Measurements from ENCODE around the gene CFAP107. TPM values are rescaled to one million over a fixed set of nuclear protein-coding genes. Genes with fewer than 3 reads are reported as not detected.
"Not testable (repeated sequence)": the region's sequence is repeated elsewhere in the genome, so short reads cannot be mapped to it uniquely, and the experiment has no call there.

The CFAP107 gene
- total RNA-seq, 1 donor from 2014 or later = not detected

DNA sequence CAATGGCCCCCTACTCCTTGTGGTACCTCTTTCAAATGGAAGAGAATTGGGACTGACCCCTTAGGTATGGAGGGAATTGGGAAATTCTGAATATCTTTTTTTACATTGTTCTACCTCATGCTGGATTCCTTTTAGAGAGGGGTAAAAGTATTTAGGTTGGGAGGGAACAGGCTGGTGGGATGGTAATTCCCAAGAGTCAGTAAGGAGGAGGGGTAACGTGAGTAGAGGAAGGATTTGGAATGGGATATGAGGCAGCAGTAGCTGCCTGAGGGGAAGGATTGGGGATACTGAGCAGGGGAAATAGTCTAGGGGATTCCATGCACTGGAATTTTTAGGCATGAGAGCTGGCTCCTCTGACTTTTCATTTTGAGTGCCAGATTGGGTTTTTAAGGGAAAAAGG lies 33.9 kb upstream of the CFAP107 start:
- Mint-ChIP-seq H3K9me3 (ENCODE audit: unreplicated experiment) (no peaks in the 10 kb centered on the region), H3K4me3 (ENCODE audit: unreplicated experiment) (no peak overlapping the region), H3K4me1 (ENCODE audit: unreplicated experiment) (peaks cover 9% of the 10 kb centered on the region), H3K36me3 (ENCODE audit: low read depth, unreplicated experiment) (no peaks in the 10 kb centered on the region), H3K27me3 (ENCODE audit: unreplicated experiment) (peaks cover 3% of the 10 kb centered on the region), H3K27ac (ENCODE audit: unreplicated experiment) (no peak overlapping the region)
- DNase-seq (ENCODE audit: low spot score) = no peak
- TF ChIP-seq, protein P1, sequence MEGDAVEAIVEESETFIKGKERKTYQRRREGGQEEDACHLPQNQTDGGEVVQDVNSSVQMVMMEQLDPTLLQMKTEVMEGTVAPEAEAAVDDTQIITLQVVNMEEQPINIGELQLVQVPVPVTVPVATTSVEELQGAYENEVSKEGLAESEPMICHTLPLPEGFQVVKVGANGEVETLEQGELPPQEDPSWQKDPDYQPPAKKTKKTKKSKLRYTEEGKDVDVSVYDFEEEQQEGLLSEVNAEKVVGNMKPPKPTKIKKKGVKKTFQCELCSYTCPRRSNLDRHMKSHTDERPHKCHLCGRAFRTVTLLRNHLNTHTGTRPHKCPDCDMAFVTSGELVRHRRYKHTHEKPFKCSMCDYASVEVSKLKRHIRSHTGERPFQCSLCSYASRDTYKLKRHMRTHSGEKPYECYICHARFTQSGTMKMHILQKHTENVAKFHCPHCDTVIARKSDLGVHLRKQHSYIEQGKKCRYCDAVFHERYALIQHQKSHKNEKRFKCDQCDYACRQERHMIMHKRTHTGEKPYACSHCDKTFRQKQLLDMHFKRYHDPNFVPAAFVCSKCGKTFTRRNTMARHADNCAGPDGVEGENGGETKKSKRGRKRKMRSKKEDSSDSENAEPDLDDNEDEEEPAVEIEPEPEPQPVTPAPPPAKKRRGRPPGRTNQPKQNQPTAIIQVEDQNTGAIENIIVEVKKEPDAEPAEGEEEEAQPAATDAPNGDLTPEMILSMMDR (IDR thresholded peaks at IDR 0.05; ENCODE audit: unreplicated experiment) = no peak

DNA sequence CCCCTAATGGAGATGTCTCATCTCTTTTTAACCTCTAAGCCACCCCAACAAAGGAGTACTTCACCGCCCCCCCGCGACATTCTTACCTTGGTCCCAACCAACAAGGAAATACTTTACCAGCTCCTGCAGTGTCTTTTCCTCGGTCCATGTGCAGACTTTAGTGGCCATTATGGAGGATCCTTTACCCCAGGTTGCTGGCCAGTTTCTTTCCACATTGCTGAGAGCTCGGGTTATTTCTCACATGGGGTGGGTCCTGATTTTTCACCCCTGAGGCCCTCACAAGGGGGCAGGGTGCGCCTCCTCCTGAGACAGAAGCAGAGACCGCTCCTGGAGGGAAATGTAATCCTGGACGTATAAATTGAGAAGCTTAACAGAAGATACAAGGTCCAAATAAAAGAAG lies 33.1 kb upstream of the CFAP107 start:
- Mint-ChIP-seq H3K9me3 (ENCODE audit: unreplicated experiment) (no peaks in the 10 kb centered on the region), H3K4me1 (ENCODE audit: unreplicated experiment) (peaks cover 9% of the 10 kb centered on the region)

DNA sequence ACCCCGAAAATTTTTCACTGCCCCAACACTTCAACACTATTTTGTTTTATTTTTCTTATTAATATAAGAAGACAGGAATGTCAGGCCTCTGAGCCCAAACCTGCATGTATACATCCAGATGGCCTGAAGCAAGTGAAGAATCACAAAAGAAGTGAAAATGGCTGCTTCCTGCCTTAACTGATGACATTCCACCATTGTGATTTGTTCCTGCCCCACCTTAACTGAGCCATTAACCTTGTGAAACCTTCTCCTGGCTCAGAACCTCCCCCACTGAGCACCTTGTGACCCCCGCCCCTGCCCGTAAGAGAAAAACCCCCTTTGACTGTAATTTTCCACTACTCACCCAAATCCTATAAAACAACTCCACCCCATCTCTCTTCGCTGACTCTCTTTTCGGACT lies 32.3 kb upstream of the CFAP107 start:
- not testable (repeated sequence) for H3K4me1 Mint-ChIP-seq (ENCODE audit: unreplicated experiment); H3K9me3 Mint-ChIP-seq (ENCODE audit: unreplicated experiment); H3K36me3 Mint-ChIP-seq (ENCODE audit: low read depth, unreplicated experiment); H3K4me3 Mint-ChIP-seq (ENCODE audit: unreplicated experiment); H3K27me3 Mint-ChIP-seq (ENCODE audit: unreplicated experiment); H3K27ac Mint-ChIP-seq (ENCODE audit: unreplicated experiment); DNase-seq (ENCODE audit: low spot score)

More for the DNA sequence above, 33.1 kb upstream of the CFAP107 start:
- H3K27me3 Mint-ChIP-seq (ENCODE audit: unreplicated experiment) = peaks cover 3% of the 10 kb centered on the region
- H3K27ac Mint-ChIP-seq (ENCODE audit: unreplicated experiment) = no peak overlapping the region
- no peaks in the 10 kb centered on the region for H3K36me3 Mint-ChIP-seq (ENCODE audit: low read depth, unreplicated experiment)
- H3K4me3 Mint-ChIP-seq (ENCODE audit: unreplicated experiment) = no peak overlapping the region
- TF ChIP-seq, protein P1 (IDR thresholded peaks at IDR 0.05; ENCODE audit: unreplicated experiment) = no peak
- no peak for DNase-seq (ENCODE audit: low spot score)

DNA sequence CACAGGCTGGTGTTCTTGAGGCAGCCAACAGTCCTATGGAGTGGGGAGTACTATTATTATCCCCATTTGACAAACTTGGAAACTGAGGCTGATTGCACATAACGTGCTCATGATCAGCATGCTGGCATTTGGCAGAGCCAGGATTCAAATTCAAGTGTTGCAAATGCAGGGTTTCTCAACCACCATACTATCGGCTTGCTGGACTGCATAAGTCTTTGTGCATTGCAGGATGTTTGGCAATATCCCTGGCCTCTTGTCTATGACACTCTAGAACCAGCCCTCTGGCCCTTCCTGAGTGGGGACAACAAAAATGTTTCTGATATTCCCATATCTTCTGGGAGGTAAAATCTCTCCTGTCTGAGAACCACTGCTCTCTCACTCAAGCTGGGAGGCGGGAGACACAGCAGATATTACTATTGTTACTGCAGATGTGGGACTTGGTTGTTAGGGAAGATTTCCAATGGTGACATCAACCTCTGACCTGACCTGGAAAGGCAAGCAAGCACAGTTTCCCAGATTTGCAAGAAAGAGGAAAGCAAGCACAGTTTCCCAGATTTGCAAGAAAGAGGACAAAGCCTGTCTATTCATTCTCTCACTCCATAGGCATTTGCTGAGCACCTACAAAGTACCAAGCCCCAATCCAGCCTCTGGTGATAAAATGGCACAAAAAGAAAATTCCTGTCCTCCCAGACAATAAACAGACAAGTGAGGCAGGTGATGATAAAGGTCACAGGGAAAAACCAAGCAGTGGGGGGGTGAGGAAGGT lies 31.1 kb upstream of the CFAP107 start:
- Mint-ChIP-seq H3K4me1 (ENCODE audit: unreplicated experiment) (peaks cover 9% of the 10 kb centered on the region), H3K4me3 (ENCODE audit: unreplicated experiment) (no peak overlapping the region), H3K36me3 (ENCODE audit: low read depth, unreplicated experiment) (no peaks in the 10 kb centered on the region), H3K27me3 (ENCODE audit: unreplicated experiment) (peaks cover 7% of the 10 kb centered on the region), H3K27ac (ENCODE audit: unreplicated experiment) (no peak overlapping the region), H3K9me3 (ENCODE audit: unreplicated experiment) (no peaks in the 10 kb centered on the region)
- no peak for DNase-seq (ENCODE audit: low spot score)
- TF ChIP-seq, protein P1 (IDR thresholded peaks at IDR 0.05; ENCODE audit: unreplicated experiment) = no peak

DNA sequence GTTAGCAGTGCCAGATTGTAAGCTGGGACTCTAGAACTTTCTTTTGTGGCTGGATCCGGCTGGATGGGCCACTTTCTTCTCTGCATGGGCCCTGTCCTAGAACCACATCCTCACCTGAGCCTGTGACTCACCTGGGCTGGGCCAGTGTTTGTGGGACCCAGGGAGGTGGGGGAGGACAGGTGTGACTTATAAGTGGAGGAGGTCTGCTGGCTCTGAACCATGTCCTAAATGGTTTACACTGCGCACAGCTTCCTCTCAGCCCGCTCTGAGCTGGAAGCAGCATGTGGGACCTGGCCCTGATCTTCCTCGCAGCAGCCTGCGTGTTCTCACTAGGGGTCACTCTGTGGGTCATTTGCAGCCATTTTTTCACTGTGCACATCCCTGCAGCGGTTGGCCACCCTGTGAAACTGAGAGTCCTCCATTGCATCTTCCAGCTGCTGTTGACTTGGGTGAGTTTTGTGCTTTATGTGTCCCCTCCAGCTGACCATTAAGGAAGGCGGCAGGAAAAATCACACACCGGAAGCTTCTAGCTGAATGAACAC lies 30.0 kb upstream of the CFAP107 start, which contains the start of gene AADACL3:
Gene AADACL3 (plus strand): TSS at position 215 of the 542 bp plus-strand sequence. CDS start 67 bp downstream, at position 282.
- H3K36me3 Mint-ChIP-seq (ENCODE audit: low read depth, unreplicated experiment) = no peaks in the 10 kb centered on the region
- no peak within 1 kb of the TSS for H3K4me3 Mint-ChIP-seq (ENCODE audit: unreplicated experiment)
- no peaks in the 10 kb centered on the region for H3K9me3 Mint-ChIP-seq (ENCODE audit: unreplicated experiment)
- TF ChIP-seq, protein P1 (IDR thresholded peaks at IDR 0.05; ENCODE audit: unreplicated experiment) = no peak
- DNase-seq (ENCODE audit: low spot score) = no peak
- H3K27me3 Mint-ChIP-seq (ENCODE audit: unreplicated experiment) = peaks cover 7% of the 10 kb centered on the region
- H3K27ac Mint-ChIP-seq (ENCODE audit: unreplicated experiment) = no peak within 1 kb of the TSS
- H3K4me1 Mint-ChIP-seq (ENCODE audit: unreplicated experiment) = peaks cover 9% of the 10 kb centered on the region

All from endothelial cell (in vitro differentiated cells).